SK-N-SH (cell line): Measurements from ENCODE around the gene AP3S2. TPM values are rescaled to one million over a fixed set of nuclear protein-coding genes. Genes with fewer than 3 reads are reported as not detected.

Source experiments
- CTCF ChIA-PET: fragments of 300-600, 350-600 bp; formaldehyde crosslinking; extraction: SDS; loops from one replicate; lab custom pipeline; 2021; lab: Yijun Ruan, JAX
- POLR2A ChIA-PET: fragments of 350-600 bp; sonication (Branson Sonifier 250); formaldehyde crosslinking; extraction: SDS; loops from one replicate; lab custom pipeline; 2020; ENCODE audit warnings: antibody characterized with exemption, inconsistent platforms; lab: Yijun Ruan, JAX
- DNase-seq: peaks from one replicate; pipeline ENCODE4 v3.0.0; 2012
- H2AFZ ChIP-seq: fragments of 200-600 bp; sonication (generic); 2 replicates; pipeline ENCODE4 v1.8.1; 2016; ENCODE audit warnings: antibody characterized with exemption, mild to moderate bottlenecking, low read depth
- H3F3A ChIP-seq: fragments of 200-600 bp; sonication (generic); replicated peaks from 2 replicates; pipeline ENCODE3; 2016; ENCODE audit warnings: antibody characterized with exemption, mild to moderate bottlenecking; ENCODE audit not compliant: insufficient read depth
- H3K27ac ChIP-seq, 2 experiments: fragments of 200-500 bp in 1 of 2; fragments of 200-600 bp in 1 of 2; sonication (Bioruptor generic) in 1 of 2; sonication (generic), shearing (Covaris generic) in 1 of 2; 2 replicates each; pipeline versions ENCODE4 v1.5.1 to v1.6.1; 2014 to 2016; ENCODE audit warnings: low read depth in 2 of 2, inconsistent platforms in 1 of 2, low read length in 1 of 2, mild to moderate bottlenecking in 1 of 2, mixed read lengths in 1 of 2
- H3K27me3 ChIP-seq: fragments of 200-600 bp; sonication (generic), shearing (Covaris generic); 2 replicates; pipeline ENCODE4 v1.6.1; 2016; ENCODE audit warnings: mixed run types; ENCODE audit not compliant: insufficient read depth
- H3K36me3 ChIP-seq, 2 experiments: fragments of 200-500 bp in 1 of 2; fragments of 200-600 bp in 1 of 2; sonication (Bioruptor generic) in 1 of 2; sonication (generic) in 1 of 2; replicated peaks in 1 of 2; 2 replicates each; pipeline versions ENCODE3 to v1.5.1; 2014 to 2016; ENCODE audit warnings: low read length in 1 of 2, mild to moderate bottlenecking in 1 of 2; ENCODE audit not compliant: insufficient read depth in 2 of 2, control insufficient read depth in 1 of 2
- H3K4me1 ChIP-seq, 2 experiments: fragments of 200-500 bp in 1 of 2; fragments of 200-600 bp in 1 of 2; sonication (Bioruptor generic) in 1 of 2; sonication (generic), shearing (Covaris generic) in 1 of 2; 2 replicates each; pipeline versions ENCODE4 v1.5.1 to v1.6.1; 2014 to 2016; ENCODE audit warnings: low read depth in 1 of 2, low read length in 1 of 2, mixed run types in 1 of 2; ENCODE audit not compliant: insufficient read depth in 2 of 2, control insufficient read depth in 1 of 2
- H3K4me2 ChIP-seq: fragments of 200-600 bp; sonication (generic), shearing (Covaris generic); 2 replicates; pipeline ENCODE4 v1.6.1; 2017; ENCODE audit warnings: mixed run types
- H3K4me3 ChIP-seq, 2 experiments: fragments of 200-500 bp in 1 of 2; fragments of 200-600 bp in 1 of 2; sonication (Bioruptor generic) in 1 of 2; sonication (generic), shearing (Covaris generic) in 1 of 2; 2 replicates each; pipeline versions ENCODE4 v1.5.1 to v1.8.1; 2014 to 2016; ENCODE audit warnings: low read depth in 2 of 2, inconsistent platforms in 1 of 2, low read length in 1 of 2, mild to moderate bottlenecking in 1 of 2, mixed read lengths in 1 of 2, moderate library complexity in 1 of 2
- H3K79me2 ChIP-seq: fragments of 200-600 bp; sonication (generic); 2 replicates; pipeline ENCODE4 v1.8.1; 2017; ENCODE audit warnings: mild to moderate bottlenecking; ENCODE audit not compliant: insufficient read depth
- H3K9ac ChIP-seq: fragments of 200-600 bp; sonication (generic); 2 replicates; pipeline ENCODE4 v1.6.1; 2017; ENCODE audit warnings: mixed run types
- H3K9me2 ChIP-seq: fragments of 200-600 bp; sonication (generic); 2 replicates; pipeline ENCODE4 v1.6.1; 2017; ENCODE audit warnings: mixed run types
- H3K9me3 ChIP-seq: fragments of 200-600 bp; sonication (generic); 2 replicates; pipeline ENCODE4 v1.6.1; 2017; ENCODE audit warnings: mixed run types, mild to moderate bottlenecking, moderate library complexity
- H4K20me1 ChIP-seq: fragments of 200-600 bp; sonication (generic); 2 replicates; pipeline ENCODE4 v1.6.1; 2017; ENCODE audit warnings: mild to moderate bottlenecking, mixed run types; ENCODE audit not compliant: insufficient read depth
- CTCF ChIP-seq: fragments of 200-600 bp; sonication (generic); IDR thresholded peaks from 2 replicates; pipeline ENCODE4 v1.6.1; 2017; ENCODE audit warnings: antibody characterized with exemption, mild to moderate bottlenecking, moderate library complexity
- EZH2phosphoT487 ChIP-seq: fragments of 200-600 bp; sonication (generic); IDR thresholded peaks from 2 replicates; pipeline ENCODE4 v1.6.1; 2017; ENCODE audit warnings: low read depth, mixed run types, mild to moderate bottlenecking, antibody characterized with exemption, moderate library complexity, borderline replicate concordance
- GABPA ChIP-seq: IDR thresholded peaks from 2 replicates; pipeline ENCODE4 v1.4.0; 2012; ENCODE audit warnings: low read depth, mild to moderate bottlenecking
- JUND ChIP-seq: IDR thresholded peaks from 2 replicates; pipeline ENCODE4 v1.4.0; 2012
- MEF2A ChIP-seq: IDR thresholded peaks from 2 replicates; pipeline ENCODE4 v1.4.0; 2012; ENCODE audit warnings: low read depth, borderline replicate concordance
- PBX3 ChIP-seq: IDR thresholded peaks from 2 replicates; pipeline ENCODE4; 2012
- POLR2AphosphoS5 ChIP-seq: IDR thresholded peaks from 2 replicates; pipeline ENCODE4 v1.6.1; 2012; ENCODE audit warnings: low read depth, low read length
- REST ChIP-seq: IDR thresholded peaks from 2 replicates; pipeline ENCODE4 v1.6.1; 2012; ENCODE audit warnings: mild to moderate bottlenecking, low read depth, low read length, moderate library complexity
- SIN3A ChIP-seq: IDR thresholded peaks from 2 replicates; pipeline ENCODE4 v1.6.1; 2012; ENCODE audit warnings: low read depth, mild to moderate bottlenecking, low read length, moderate library complexity, borderline replicate concordance
- TEAD4 ChIP-seq: IDR thresholded peaks from 2 replicates; pipeline ENCODE4 v1.4.0; 2012; ENCODE audit warnings: mild to moderate bottlenecking, borderline replicate concordance; ENCODE audit not compliant: insufficient read depth
- USF1 ChIP-seq: IDR thresholded peaks from 2 replicates; pipeline ENCODE4 v1.4.0; 2012; ENCODE audit warnings: low read depth, borderline replicate concordance
- USF2 ChIP-seq: fragments of 150-350 bp; IDR thresholded peaks from 2 replicates; pipeline ENCODE4 v1.6.1; 2017; ENCODE audit warnings: antibody characterized with exemption, low read length, low read depth, borderline replicate concordance
- ZBTB33 ChIP-seq: IDR thresholded peaks from 2 replicates; pipeline ENCODE4 v1.4.0; 2012; ENCODE audit warnings: low read depth, borderline replicate concordance
- WGBS: methylation state at CpG from one replicate; pipeline ENCODE4 v1.1.6; 2017; ENCODE audit warnings: low lambda C conversion rate; 5-methylcytosine and 5-hydroxymethylcytosine counted together
- polyA plus RNA-seq, 3 experiments: library from polyadenylated mRNA; depleted of rRNA; stranded (reverse); fragments of >200 nt; gene quantifications; 2 replicates each; pipeline ENCODE4 v1.2.3, GENCODE V29; 2012

AP3S2 gene
- polyA plus RNA-seq, 1 of the 3 experiments (the other 2 are of a cell fraction), result 11.9 TPM

GRCh38 chr15:89845305-89845893 is 48.4 kb downstream of the AP3S2 start (continued):
- TF ChIP-seq REST (no peak), POLR2AphosphoS5 (peak; percentile 61; the same call in 1 of the 2 replicates), USF2 (no peak), MEF2A (no peak), ZBTB33 (no peak), TEAD4 (peak; percentile 75; the same call in 1 of the 2 replicates), EZH2phosphoT487 (no peak), CTCF (no peak)
- TF ChIP-seq, all 33 proteins: peak for 11

GRCh38 chr15:89841962-89842361 is 51.8 kb downstream of the AP3S2 start:
- no peak overlapping the region for H3K27ac ChIP-seq
- no peak overlapping the region for H3K4me2 ChIP-seq
- no peak for DNase-seq
- H3K9me2 ChIP-seq, result no peaks in the 10 kb centered on the region
- no peak overlapping the region for H3K9ac ChIP-seq
- H3K27me3 ChIP-seq, result no peaks in the 10 kb centered on the region
- peaks cover 38% of the 10 kb centered on the region for H3F3A ChIP-seq
- no peak overlapping the region for H2AFZ ChIP-seq
- H3K79me2 ChIP-seq, result peaks cover 7% of the 10 kb centered on the region; the same call in 1 of the 2 replicates
- WGBS, result 92% methylated on average over 1 of the region's 1 CpG
- H3K4me1 ChIP-seq, result peaks cover 0 to 29% of the 10 kb centered on the region in 2 experiments; a peak in 2 of 4 replicates
- ChIA-PET POLR2A (no interaction called here), CTCF (interaction anchor here (1.0 kb wide), 1 partner anchor 49 kb away, joined by 3 read pairs; no protein-coding TSS in a partner anchor)
- peaks cover 10 to 13% of the 10 kb centered on the region in 2 experiments for H3K36me3 ChIP-seq
- H3K9me3 ChIP-seq, result no peaks in the 10 kb centered on the region
- H4K20me1 ChIP-seq, result no peaks in the 10 kb centered on the region
- H3K4me3 ChIP-seq, result no peak overlapping the region
- no peak for TF ChIP-seq EZH2phosphoT487
- TF ChIP-seq USF1, result no peak
- no peak for TF ChIP-seq PBX3
- no peak for TF ChIP-seq GABPA
- no peak for TF ChIP-seq POLR2AphosphoS5
- no peak for TF ChIP-seq SIN3A
- no peak for TF ChIP-seq JUND
- TF ChIP-seq ZBTB33, result no peak
